Measurements from ENCODE around the gene SH2D2A.
A peak's percentile ranks its signal among the peaks of the same experiment; 100 is the strongest.

SH2D2A gene

DNA sequence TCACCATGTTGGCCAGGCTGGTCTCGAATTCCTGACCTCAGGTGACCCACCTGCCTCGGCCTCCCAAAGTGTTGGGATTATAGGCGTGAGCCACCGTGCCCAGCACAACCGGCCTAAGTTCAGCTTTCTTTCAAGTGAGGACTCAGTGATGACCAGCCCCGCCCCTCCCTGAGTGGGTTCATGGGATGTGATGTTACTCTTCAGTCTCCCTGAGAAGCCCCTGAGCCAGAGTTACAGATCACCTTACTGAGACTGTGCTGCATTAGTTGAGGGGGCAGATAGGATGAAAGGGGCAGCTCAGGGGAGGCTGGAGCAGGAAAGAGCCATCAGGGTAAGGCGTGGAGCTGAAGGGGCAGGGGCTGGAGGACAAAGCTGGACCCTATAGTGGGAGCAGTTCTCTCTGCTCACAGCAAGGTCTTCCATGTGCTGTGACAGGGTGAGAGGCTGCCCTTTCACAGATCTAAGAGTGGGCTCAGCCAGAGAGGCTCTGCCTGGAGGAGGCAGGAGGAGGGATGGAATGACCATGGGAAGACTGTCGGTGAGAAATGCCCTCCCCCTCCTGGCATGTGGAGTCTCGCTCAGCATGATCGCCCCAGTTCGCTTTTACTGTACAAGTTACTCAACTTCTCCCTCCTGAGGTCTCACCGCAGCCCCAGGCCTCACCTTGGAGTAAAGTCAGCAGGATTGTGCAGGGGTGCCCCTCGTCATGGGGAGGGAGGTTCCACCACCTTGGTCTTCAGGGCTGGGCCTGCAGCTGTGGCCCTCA is 13.4 kb downstream of the SH2D2A start:
- no peak for DNase-seq (ENCODE audit: low read depth)

- DNase-seq (ENCODE audit: low read depth) = no peak
These were observed 14.2 kb downstream of the SH2D2A start for GRCh38 chr1:156802421-156802935.

GRCh38 chr1:156801409-156802121 is 15.1 kb downstream of the SH2D2A start:
- peak; percentile 26 for DNase-seq (ENCODE audit: low read depth)

GRCh38 chr1:156797212-156797871 is 19.3 kb downstream of the SH2D2A start:
- peak; percentile 58 for DNase-seq (ENCODE audit: low read depth)

GRCh38 chr1:156796340-156797097 is 20.1 kb downstream of the SH2D2A start:
- DNase-seq (ENCODE audit: low read depth) = no peak

GRCh38 chr1:156795787-156796186 is 20.9 kb downstream of the SH2D2A start:
- no peak for DNase-seq (ENCODE audit: low read depth)

GRCh38 chr1:156795374-156795733 is 21.3 kb downstream of the SH2D2A start:
- DNase-seq (ENCODE audit: low read depth) = no peak

GRCh38 chr1:156794506-156795373 is 21.9 kb downstream of the SH2D2A start:
- no peak for DNase-seq (ENCODE audit: low read depth)

GRCh38 chr1:156789621-156790318 is 26.9 kb downstream of the SH2D2A start:
- DNase-seq (ENCODE audit: low read depth) = no peak

- DNase-seq (ENCODE audit: low read depth) = no peak
These were observed 28.5 kb downstream of the SH2D2A start for GRCh38 chr1:156788136-156788535.

DNA sequence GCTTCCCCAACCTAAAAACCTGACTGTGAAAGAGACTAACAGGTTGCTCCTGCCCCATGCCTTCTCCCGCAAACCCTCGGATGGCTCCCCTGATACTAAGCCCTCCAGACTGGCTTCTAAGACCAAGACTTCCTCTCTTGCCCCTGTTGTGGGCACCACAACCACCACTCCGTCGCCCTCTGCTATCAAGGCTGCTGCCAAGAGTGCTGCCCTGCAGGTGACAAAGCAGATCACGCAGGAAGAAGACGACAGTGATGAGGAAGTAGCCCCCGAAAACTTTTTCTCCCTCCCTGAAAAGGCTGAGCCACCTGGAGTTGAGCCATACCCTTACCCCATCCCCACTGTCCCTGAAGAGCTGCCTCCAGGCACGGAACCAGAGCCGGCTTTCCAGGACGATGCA is 30.0 kb downstream of the SH2D2A start:
- DNase-seq (ENCODE audit: low read depth) = no peak

GRCh38 chr1:156785458-156785857 is 31.2 kb downstream of the SH2D2A start:
- DNase-seq (ENCODE audit: low read depth) = no peak

- no peak for DNase-seq (ENCODE audit: low read depth)
These were observed 35.0 kb downstream of the SH2D2A start for GRCh38 chr1:156781585-156782186.

GRCh38 chr1:156777573-156777972 is 39.1 kb downstream of the SH2D2A start:
- no peak for DNase-seq (ENCODE audit: low read depth)

GRCh38 chr1:156776942-156777341 is 39.7 kb downstream of the SH2D2A start:
- DNase-seq (ENCODE audit: low read depth) = no peak

DNA sequence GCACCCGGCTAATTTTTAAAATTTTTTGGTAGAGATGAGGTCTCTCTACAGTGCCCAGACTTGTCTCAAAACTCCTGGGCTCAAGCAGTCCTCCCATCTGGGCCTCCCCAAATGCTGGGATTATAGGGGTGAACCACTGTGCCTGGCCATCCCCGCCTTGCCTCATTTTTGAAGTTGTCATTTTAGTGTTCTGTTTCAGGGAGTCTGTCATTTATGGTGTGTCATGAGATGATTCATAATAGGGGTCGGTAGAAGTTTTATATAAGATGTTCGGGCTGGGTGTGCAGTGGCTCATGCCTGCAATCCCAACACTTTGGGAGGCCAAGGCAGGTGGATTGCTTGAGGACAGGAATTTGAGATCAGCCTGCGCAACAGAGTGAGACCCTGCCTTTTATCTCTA is 40.8 kb downstream of the SH2D2A start:
- no peak for DNase-seq (ENCODE audit: low read depth)

- no peak for DNase-seq (ENCODE audit: low read depth)
These were observed 43.0 kb downstream of the SH2D2A start for GRCh38 chr1:156773607-156774006.

DNA sequence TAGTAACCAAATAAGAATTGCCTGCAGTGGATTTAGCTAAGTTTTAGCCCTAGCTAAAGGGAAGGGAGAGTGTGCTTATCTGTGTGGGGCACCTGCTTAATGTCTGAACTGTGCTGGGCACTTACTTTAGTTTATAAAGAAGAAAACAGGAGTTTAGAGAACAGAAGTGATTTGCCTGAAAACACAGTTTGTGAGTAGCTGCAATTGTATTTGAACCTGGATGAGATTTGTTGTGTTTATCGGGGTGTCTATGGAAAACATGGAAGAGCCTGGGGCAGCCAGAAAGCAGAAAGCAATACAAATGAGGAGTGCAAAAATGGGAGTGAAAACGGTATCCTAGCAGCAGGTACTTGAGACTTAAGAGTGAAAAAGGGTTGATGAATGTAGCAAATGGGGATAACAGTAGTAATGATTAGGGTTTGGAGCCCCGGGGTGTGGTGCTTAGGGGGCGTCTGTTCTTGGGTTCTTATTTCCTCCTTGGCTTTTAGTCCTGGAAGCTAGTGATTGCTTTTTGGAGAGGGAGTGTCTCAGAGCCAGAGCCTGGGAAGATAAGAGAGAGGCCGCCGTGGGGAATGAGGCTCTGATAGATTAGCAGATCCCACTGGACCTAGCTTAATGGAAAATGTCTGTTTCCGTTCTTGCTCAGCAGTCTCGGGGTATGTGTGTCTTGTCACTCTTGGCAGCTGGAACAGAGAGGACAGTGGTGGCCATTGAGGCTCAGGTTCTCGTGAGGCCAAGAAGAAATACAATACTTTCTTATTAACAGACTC is 43.7 kb downstream of the SH2D2A start:
- no peak for DNase-seq (ENCODE audit: low read depth)

DNA sequence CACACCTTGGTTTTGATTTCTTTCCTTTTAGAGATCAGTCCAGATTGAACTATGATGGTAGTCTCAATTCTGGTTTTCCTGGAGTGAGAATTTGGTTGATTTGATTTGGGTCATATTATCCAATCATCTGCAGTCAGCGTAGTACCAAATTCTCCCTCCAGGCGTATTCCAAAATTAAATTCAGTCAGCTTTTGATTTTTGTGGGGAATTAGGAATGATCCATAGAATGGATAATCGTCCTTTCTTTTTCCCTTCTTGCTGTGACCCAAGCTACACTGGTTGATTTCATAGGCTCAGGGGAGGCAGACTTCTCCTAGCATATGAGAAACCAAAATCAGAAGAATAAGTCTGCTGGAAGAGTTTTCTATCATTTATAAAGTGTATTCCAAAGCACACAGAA is 44.4 kb downstream of the SH2D2A start:
- no peak for DNase-seq (ENCODE audit: low read depth)
